Activated CD4-positive, CD25-positive, alpha-beta regulatory T cell treated with anti-CD3 and anti-CD28 coated beads, Interleukin-2, amount 50 U/mL, for 72 hours (primary cell): ENCODE measurements around the gene HSD11B2.

Experiments
- DNase-seq: peaks from one replicate; pipeline ENCODE4 v3.0.0; 2021

The HSD11B2 gene

DNA sequence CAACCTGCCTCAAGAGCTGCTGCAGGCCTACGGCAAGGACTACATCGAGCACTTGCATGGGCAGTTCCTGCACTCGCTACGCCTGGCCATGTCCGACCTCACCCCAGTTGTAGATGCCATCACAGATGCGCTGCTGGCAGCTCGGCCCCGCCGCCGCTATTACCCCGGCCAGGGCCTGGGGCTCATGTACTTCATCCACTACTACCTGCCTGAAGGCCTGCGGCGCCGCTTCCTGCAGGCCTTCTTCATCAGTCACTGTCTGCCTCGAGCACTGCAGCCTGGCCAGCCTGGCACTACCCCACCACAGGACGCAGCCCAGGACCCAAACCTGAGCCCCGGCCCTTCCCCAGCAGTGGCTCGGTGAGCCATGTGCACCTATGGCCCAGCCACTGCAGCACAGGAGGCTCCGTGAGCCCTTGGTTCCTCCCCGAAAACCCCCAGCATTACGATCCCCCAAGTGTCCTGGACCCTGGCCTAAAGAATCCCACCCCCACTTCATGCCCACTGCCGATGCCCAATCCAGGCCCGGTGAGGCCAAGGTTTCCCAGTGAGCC is 5.8 kb downstream of the HSD11B2 start:
- DNase-seq, result no peak

DNA sequence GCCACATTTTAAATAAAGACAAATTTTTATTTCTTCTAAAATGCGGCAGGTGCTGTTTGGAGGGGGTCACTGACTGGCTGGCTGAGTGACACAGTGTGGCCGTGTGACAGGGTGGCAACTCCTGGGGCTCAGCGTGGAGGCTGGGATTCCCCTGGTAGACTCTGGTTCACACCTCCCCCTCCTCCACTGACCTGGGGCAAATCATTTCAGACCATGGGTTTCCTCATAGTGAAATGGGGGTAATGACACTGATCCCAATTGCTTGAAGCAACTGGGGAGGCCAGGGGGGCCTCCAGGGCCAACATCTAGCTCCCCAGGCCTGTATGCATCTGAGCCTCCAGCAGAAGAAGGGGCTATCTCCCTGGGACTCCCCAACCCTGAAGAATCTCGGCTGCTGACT is 6.6 kb downstream of the HSD11B2 start:
- no peak for DNase-seq

DNA sequence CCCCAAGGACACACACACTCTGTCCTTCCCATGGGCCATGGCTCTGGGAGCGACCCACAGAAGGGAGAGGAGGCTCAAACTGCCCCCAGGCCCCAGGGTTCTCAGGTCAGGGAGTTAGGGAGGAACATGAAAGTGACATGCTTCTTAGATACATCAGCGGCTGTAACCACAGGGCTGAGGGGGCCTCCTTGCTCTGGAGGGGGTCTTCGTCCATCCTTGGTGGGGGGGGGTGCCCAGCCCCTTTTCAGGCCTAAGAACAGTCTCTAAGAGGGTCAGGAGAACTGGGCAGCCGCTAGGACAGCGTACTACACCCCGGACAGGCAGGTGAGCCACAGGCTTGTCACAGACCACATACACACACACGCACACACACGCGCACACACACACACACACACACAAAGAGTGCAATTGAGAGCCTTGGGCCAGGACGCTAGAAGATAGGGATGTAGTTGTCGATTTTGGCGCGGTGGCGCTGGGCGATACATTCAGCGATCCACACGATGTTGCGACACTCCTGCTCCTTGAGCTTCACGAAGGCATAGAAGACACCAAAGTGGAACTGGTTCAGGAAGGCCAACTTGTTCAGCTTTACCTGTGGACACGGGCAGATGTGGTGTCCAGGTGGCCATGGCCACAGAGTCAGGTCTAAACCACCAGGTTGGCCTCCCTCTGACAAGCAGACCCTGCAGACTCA is 7.3 kb downstream of the HSD11B2 start:
- no peak for DNase-seq

DNA sequence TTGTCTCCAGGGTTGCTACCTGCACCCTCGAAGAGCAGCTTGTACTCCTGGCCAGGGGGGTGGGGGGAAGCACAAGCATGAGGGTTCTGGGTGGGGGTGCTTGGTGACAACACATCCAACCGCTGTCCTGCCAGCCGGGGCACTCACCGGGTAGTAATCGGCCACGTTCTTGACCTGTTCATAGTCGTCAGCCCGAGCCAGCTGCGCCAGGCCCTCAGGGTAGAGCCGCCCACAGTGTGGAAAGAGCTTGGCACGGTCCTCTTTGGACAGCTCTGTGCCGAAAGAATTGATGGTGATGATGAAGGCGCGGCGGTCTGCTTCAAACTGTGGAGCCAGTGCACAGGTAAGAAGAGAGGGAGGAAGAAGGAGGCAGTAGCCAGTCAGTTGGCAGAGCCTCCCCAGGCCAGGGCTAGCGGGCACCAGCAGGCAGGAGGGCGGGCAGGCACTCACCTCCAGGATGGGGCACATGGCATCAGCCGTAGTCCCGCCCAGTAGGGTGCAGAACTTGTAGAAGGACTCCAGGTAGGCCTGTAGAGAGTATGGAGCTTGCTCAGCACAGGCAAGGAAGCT is 8.0 kb downstream of the HSD11B2 start:
- DNase-seq, result no peak

DNA sequence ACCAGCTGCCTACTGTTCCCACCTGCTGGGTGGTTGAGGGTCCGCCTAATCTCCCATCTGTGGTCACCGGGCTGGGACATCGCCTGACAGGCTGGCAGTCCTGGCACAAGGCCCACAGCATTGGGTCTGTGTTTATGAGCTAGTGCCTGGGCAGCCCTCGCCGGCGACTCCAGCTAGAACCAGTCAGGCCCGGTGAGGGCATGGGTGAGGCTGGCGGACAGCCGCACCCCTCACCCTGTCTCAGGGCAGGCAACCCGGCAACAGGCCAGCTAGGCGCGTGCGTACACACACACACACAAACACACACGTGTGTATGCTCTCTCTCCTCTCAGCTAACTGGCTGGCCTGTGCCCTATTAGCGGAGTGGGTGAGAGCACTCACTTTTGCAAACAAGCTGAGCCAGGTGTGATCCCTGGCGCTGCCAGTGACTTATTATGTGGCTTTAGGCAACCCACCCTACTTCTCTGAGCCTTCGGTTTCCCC is 10.4 kb downstream of the HSD11B2 start:
- no peak for DNase-seq

DNA sequence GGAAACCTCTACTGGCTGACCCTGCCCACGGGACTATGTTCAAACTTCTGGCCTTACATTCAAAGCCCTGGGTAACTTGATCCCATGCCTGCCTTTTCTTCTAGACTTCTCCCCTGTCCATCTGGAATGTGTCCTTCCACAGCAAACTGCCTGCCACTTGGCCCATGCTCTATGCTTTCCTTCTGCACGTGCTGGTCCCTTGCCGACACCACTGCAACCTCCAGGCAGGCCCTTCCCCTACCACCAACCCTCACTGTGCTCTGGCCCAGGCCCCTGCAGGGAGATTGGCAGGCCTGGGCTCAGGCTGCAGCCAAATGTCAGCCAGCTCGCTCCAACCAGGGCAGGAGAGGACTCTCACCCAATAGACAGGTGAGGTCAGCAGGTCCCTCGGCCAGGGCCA is 11.0 kb downstream of the HSD11B2 start:
- DNase-seq, result no peak

DNA sequence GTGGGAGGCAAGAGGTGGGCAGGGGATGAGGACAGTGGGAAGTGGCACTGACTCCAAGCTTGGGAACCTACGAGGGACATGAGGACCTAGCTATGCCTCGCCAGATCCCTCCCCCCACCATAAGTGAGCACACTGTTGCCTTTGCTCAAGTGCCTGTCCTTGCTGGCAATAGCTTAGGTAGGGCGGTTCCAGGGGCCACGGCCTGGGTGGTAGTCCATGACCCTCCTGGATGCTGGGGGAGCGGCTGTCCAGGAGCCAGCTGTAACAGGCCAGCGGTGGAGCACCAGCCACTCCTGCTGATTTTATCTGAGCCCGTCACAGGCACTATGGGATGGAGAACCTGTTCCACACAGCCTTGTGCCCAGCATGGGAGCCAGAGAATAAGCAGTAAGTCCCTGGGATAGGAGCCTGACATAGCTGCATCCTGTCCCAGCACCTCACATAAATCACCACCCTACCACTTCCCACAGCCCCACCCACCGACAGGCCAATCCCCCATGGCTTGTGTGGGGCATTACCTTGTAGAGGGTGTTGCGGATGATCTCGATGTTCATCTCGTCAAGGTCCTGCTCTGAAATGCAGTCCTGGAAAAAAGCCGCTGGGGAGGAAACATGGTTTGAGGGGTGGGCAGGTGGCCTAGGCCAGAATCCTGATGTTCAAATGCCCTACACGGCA is 11.8 kb downstream of the HSD11B2 start:
- no peak for DNase-seq

DNA sequence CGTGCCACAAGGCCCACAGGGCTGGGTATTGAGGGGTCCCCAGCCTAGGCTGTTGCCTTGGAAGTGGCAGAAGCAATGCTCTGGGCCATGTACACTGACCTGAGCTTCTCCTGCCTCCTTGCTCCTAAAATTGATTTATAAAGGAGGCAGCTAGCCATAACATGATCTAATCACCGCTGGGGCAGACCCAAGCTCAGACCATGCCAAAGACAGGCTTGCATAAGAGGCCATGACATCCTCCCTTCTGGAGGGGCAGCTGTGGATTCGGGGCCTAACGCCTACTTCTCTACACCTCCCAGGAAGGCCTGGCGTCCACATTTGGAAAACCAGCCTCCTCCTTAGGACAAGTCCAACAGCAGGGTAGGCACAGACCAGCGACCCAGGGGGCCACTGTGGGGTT is 12.3 kb downstream of the HSD11B2 start:
- no peak for DNase-seq

DNA sequence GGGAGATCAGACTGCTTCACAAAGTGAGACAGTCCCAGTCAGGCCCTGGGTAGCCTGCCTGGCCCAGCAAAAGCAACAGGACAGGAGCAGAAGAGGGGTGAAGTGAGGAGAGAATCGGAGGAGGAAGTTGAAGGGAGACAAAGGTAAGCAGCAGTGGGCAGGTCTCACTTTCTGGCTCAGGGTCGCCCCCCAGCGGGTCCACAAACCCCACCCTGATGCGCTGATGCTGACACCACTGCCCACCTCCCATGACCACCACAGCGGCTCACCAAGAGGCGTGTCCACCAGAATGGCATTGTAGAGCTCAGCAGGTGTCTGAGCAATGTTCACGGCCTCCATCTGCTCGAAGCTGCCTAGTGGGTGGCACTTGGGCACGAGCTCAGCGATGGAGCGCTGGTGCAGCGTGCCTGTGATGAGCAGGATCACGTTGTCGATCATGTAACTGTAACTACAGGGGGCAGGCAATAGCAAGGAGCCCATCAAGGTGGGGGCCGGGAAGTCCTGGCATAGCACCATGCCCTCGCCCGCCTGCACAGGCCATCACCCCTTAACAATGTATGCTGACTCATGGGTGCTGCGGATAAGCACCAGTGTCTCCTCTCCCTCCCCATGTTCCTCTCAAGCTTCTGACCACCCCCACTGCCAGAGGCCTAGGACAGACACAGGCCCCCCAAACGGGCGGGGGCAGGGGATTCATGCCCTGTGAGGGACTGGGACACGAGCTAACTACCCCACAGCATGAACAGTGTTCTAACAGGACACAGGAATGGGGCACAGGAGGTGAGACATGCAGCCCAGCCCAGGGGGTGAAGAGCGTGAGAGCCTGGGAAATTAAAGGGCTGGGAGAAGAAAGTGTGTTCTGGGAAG is 13.6 kb downstream of the HSD11B2 start:
- DNase-seq, result no peak

DNA sequence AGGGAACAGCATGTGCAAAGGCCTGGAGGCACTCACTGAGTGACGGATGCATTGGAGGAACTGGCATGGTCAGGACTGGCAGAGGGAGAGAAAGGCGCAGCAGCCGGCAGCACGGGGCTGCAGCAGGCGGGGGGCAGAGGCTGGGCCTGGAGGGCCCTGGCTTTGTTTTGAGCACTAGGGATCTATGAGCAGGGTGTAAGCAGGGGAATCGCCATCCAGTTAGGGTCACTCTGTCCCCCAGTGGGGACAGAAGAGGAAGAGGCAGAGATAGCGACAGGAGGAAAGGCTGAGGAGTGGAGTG is 14.2 kb downstream of the HSD11B2 start:
- no peak for DNase-seq

DNA sequence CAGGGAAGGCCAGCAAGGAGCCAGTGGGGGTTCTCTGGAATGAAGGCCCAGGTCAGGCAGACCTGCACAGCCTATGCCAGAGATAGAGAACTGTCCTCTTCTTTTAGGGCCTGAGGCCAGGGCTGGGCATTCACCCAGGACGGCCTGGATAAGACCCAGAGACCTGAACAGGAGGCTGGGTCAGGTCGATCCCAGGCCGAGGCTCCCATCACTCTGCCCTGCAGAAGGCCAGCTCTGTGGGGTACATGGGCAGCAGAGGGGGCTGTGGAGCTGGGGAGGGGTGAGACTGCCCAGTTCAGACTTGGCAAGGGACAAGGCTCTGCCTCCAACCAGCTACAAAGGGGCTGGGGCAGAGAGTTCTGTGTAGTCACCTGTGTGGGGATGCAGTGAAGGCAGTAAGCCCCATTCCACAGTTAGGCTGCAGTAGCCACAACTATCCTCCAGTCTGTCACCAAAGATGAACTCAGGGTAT is 14.6 kb downstream of the HSD11B2 start:
- DNase-seq, result no peak

DNA sequence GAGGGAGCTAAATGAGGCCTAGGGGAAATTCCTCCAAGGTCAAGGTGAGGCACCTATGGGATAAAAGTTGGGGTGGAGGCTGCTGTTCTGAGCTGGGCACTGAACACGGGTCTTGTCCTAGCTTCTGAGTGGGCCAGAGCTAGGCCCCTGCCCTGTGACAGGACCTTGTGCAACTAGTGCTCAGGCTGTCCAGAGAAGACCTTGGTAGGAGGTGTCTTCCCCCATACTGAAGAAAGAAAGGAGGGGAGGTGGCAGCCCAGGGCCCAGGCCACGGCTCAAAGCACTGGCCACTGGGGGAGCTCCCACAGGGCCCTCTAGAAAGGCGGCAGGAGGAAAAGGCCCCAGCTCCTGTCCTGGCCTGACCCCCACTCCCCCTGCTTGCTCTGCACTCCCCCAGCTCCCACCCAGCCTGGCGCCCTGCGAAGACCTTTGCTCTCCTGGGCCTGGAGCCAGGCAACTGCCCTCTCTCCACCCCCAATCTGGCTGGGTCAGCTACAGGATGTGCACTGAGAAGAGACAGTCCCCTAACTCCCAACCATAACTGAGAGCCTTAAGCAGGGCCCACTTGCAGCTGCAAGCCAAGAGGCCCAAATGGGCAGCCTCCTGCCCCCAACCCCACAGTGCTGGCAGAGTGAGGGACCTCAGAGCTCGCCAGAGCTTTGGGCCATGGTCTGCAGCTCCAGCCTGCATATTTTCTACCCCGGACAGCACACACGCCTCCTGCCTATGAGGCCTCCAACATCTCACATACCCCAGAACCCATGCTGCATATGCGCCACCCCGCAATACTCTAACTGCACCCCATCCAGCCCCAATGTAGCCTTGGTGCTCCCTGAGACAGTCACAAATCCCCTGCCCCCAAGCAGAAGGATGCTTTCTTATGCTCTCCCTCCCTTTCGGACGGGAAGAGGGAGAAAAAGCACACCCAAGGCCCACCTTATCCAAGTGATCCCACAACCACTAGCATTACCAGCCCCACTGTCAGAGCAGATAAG is 15.3 kb downstream of the HSD11B2 start:
- no peak for DNase-seq

DNA sequence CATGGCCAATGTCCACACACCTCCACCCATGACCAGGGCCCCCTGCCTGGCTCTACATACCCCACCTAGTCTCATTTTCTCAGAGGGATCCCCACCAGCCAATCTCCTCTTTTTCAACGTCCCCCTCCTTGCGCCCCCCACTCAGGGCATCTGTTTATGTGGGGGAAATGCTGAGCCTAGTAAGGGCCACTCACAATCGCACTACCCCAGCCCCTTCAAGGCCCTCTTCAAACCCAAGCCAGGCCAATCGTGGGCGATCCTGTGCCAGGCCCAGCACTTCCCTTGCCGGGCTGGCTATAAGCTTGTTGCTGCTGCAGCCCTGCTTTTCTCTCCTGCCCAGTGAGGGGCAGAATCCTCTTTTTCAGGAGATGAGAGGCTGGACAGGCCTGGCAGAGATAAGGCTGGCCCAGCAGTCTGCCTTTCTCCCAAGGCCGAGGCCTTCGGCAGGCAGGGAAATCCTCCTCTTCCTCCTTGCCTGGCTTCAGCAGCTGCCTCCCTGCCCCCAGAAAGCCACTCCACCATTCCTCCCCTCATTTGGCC is 16.1 kb downstream of the HSD11B2 start:
- DNase-seq, result no peak

DNA sequence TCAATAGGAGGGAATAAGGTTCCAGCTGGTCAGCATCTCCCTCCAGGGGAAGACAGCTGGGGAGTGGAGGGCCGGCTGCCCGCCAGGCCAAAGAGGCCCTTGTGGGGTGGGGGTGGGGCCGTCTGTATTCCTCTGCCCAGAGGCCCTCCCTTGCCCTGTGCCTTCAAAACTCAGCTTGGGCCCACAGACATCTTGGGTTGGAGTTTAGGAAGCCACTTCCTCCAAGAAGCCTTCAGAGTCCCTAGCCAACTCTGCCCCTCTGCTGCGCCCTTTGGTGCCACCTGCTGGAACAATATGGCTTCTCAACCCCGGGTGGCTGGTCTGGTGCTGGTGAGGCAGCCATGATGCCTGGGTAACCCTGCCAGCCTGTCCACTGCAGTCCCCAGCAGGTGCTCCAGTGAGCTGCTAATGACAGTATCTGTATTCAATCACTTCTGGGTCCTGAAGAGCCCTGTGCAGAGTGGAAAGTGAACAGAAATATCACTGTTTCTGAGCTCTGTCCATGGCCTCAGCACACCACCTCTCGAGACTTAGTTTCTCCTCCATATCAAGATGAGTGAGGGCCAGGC is 16.7 kb downstream of the HSD11B2 start:
- peak; percentile 65 for DNase-seq

DNA sequence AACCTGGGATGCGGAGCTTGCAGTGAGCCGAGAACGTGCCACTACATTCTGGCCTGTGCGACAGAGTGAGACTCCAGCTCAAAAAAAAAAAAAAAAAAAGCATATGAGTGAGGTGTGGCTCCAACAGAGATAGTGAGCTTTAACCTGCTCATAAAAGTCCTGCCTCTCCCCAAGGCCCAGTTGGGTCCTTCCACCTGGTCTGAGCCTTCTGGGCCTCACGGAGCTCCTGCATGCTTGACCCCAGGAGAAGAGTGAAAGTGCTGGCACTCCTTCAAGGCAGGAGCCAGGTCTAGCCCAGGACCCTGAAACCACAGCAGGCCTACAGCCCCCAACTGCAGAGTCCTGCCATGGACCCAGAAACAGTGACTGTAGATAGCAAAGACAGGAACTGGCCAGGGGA is 17.7 kb downstream of the HSD11B2 start:
- no peak for DNase-seq

DNA sequence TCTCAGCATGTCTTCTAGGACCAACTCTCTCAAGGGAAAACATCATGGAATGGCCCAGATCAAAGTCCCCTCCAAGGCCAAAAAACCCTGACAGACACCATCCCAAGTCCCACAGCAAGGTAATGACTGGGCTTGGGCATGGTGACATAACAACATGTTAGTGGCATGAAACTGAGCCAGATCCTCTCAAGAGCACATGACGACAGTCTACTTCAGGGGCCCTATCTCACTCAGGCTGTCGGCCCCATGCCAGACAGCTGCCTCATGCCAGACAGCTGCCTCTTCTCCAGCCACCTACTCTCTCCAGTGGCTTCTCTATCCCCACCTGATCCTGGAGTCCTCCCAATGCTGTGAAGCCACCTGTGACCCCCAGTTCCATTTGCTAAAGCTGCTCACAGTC is 18.4 kb downstream of the HSD11B2 start:
- no peak for DNase-seq

DNA sequence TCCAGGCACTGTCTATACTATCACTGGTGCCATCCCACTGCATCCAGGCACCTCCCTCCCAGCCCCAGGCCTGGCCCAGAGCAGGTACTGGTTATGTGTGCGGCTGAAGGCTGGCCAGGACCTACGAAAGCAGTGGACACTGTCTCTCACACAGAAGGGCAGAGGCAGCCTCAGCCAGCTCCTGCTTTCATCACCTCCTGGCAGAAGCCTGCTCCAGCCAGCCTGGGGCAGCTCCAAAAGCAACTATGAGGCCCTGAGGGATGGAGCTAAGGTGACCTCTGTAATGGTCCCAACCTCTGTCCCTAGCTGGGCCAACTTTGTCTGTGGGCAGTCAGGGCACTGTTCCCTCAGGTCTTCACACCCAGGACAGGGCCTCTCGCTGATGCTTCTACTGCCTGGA is 18.8 kb downstream of the HSD11B2 start:
- DNase-seq, result no peak

DNA sequence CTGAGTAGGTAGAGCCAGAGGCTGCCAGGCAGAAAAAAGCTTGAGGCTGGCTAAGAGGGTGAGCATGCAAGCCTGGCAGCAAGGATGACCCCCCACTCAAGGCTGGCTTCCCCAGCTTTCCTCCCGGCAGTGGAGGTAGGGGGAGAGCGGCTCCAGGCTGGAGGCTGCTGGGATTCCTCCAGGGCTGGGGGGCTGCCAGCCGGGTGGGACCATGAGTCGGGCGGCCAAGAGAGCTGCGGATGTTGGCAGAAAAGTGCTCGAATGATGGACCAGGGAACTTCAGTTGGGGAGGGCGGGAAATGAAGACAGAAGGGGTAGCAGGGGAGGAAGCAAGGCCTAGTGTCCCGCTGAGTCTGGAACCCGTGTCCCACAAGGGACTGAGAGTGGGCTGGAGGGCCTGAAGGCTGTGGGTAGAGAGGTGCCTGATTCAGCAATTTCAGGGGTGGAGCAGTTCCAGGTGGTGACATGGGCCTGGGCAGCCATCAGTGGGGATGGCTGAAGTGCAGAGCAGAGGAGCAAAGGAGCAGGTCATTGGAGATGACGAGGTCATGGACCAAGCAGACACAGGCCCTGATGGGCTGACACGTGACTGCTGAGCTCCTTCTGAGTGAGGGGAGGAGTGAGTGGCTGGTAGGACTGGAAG is 20.3 kb downstream of the HSD11B2 start:
- no peak for DNase-seq

DNA sequence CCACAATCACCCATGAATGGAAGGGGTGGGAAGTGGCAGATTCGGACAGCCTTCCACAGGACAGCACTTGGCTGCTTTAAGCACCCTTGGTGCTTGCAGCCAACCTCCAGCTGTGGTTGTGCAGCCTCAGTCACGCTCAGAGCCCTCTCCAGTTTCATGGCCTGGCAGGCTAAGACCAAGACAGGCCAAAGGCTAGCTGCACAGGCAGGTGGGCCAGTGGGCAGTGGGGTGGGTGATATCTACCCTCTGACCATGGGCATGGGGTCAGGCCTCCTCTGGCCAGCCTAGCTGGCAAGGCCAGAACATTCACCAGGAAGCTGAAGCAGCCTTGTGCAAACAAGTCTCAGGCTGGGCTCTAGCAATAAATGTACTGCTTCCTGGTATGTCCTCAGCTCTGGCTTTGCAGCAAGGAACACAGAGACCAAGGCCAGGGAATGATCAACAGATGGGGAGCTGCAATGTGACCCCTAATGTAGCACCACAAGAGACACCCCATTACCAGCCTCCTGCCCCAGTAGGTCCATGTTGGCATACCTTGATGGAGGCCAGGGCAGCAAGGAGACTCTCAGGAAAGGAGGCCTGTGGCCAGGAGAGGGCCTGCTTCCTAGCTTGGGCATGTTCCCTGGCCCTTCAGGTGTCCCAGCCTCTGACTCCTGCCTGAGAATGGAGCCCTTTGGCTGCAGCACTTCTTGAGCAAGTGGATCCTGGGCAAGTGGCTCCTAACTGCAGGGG is 20.9 kb downstream of the HSD11B2 start:
- DNase-seq, result no peak

DNA sequence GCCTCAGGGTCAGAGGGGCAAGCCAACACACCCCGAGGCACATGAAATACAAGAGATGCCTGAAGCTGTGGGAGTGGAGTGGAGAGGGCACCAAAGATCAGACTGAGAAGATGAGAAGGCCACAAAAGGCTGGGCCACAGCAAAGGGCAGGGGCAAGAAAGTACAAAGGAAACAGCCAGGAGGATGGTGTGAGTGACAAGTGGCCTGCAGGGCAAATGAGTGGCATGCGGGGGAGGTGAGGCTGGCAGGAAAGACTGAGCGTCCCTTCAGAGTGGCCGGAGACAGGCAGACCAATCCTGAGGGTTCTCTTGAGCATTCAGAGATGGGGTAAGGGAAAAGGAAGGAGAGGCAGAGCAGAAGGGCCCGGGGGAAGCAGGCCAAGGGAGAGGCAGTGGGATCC is 23.2 kb downstream of the HSD11B2 start:
- DNase-seq, result no peak
